Peyer's patch (tissue), 4 donors: Measurements from ENCODE around the gene EEF2.

Source experiments
- CTCF ChIP-seq, 6 experiments: fragments of 450-650 bp in 4 of 6; fragments of 200-600 bp in 2 of 6; sonication (generic) in 1 of 6; IDR thresholded peaks; one replicate each; pipeline ENCODE4 v1.5.1; 2017 to 2019; ENCODE audit warnings: antibody characterized with exemption in 6 of 6, mild to moderate bottlenecking in 3 of 6, moderate library complexity in 1 of 6
- POLR2A ChIP-seq, 2 donors: fragments of 450-650 bp; IDR thresholded peaks; one replicate each; pipeline ENCODE4 v1.5.1; 2017; ENCODE audit warnings: antibody characterized with exemption in 2 of 2, mild to moderate bottlenecking in 2 of 2, moderate library complexity in 2 of 2

- TF ChIP-seq POLR2A (IDR thresholded peaks at IDR 0.05) (no peak), CTCF (IDR thresholded peaks at IDR 0.05) (no peak)
Observed at GRCh38 chr19:3975637-3976087, 9.6 kb downstream of the EEF2 start.
